ENCODE data around the gene AQP11.

Gene AQP11

DNA sequence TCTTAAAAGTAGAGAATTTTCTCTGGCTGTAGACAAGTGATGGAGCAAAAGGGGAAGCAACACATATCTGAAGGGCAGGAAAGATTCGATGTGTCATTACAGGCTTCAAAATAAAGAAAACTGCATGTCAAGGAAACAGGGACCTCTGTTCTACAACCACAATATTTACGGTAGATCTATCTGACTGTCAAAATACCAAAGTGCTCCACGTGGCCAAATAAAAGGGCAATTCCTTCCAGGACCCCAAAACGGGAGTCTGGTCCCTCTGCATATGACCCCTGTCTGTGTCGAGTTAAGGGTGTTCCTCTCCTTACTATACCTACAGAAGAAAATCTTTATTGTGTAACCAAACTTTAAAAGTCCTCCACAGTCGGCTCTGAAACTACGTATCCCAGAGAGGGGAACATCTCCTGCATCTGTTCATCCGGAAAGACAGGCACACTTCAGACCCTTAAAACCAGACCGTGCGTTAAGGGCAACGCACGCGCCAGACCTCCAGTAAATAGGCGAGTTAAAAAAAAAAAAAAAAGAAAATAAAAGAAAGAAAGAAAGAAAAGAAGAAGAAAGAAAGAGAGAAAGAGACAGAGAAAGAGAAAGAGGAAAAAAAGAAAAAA, 47.1 kb downstream of the AQP11 start:
- H3K27me3 ChIP-seq = no peaks in the 10 kb centered on the region
- H3K4me3 ChIP-seq (ENCODE audit: low read depth, low read length) = peak overlapping the region; percentile 97
- H3K9me3 ChIP-seq = no peaks in the 10 kb centered on the region
- peaks cover 4% of the 10 kb centered on the region for H3K4me1 ChIP-seq
- H3K36me3 ChIP-seq = peaks cover 31% of the 10 kb centered on the region
- TF ChIP-seq CTCF (IDR thresholded peaks at IDR 0.05; ENCODE audit: low read depth, low read length) = no peak
- DNase-seq = no peak

DNA sequence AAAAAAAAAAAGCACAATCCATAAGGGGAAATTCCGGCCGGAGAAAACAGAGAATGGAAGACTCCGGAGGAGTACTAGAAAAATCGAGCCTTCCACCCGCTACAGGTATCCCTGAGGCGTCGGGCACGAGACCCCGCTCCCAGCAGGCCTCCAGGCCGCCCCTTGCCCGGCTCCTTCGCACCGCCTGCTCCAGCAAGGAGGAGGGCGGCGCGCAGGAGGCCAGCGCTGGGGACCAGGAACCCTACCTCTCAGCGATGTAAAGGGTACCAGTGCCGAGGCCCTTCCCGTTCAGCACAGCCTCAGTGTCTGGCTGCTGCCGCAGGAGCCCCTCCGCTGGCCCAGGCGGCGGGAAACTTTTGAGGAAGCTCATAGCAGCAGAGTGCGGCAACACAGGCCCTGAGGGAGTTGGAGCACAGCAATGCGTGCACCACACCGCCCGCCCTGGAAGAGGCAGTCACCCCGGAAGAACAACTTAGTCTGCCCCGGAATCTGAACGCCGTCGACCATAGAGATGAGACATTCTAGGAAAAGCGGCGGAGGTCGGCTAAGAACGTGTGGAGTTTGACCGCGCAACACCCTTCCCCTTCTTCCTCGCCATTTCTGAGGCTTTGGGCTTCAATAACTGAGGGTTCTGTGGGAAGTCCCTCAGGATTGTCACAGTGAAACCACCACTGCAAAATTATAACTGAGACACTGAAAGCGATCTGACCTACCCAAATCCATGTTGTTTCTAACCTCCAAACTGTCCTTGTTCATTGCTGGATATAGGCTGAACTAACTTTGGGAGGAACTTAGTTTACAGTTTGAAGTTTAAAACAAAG, 47.8 kb downstream of the AQP11 start, which contains the start of gene CLNS1A:
CLNS1A (minus strand) TSS at position 450 of the 821 bp plus-strand sequence; CDS start at position 370, 80 bp downstream.
- DNase-seq = peak; percentile 91
- no peaks in the 10 kb centered on the region for H3K9me3 ChIP-seq
- peaks cover 4% of the 10 kb centered on the region for H3K4me1 ChIP-seq
- H3K4me3 ChIP-seq (ENCODE audit: low read depth, low read length) = peak within 1 kb of the TSS; percentile 97
- TF ChIP-seq CTCF (IDR thresholded peaks at IDR 0.05; ENCODE audit: low read depth, low read length) = no peak
- peaks cover 24% of the 10 kb centered on the region for H3K36me3 ChIP-seq
- no peaks in the 10 kb centered on the region for H3K27me3 ChIP-seq

DNA sequence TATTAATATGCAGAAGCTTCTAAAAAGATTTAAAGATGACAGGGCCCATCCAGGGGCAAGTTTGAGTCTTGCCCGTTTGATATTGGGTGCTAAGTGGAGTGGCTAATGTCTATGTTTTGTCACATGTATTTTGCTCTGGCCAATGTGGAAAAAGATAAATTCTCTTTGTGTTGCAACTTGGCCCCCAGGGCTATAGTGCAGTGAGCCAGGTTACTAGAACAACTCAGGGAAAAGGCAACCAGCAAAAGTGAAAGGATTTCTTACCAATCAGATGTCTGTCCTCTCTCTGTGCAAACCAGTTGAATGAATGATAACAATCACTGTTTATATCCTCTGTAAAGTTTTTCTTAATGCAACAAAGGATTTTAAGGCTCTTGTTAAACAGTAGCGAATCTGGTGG, 52.5 kb downstream of the AQP11 start:
- H3K27me3 ChIP-seq = no peaks in the 10 kb centered on the region
- no peak for DNase-seq
- H3K4me1 ChIP-seq = peaks cover 4% of the 10 kb centered on the region
- H3K4me3 ChIP-seq (ENCODE audit: low read depth, low read length) = no peak overlapping the region
- H3K36me3 ChIP-seq = no peaks in the 10 kb centered on the region
- H3K9me3 ChIP-seq = no peaks in the 10 kb centered on the region
- TF ChIP-seq CTCF (IDR thresholded peaks at IDR 0.05; ENCODE audit: low read depth, low read length) = no peak

DNA sequence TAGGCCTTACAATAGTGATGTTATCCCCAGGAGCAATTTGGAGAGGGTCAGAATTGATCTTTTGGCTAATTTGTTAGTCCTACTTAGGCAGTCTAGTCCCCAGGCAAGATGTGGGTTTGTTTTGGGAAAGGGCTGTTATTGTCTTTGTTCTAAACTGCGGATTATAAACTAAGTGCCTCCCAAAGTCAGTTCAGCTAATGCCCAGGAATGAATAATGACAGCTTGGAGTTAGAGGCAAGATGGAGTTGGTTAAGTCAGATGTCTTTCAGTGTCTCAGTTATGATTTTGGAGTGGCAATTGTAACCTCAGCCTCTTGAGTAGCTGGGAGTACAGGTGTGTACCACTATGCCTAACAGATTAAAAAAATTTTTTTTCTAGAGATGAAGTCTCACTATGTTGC, 55.1 kb downstream of the AQP11 start:
- Histone ChIP-seq H3K27me3 (no peaks in the 10 kb centered on the region), H3K4me3 (ENCODE audit: low read depth, low read length) (no peak overlapping the region), H3K4me1 (no peaks in the 10 kb centered on the region), H3K36me3 (no peaks in the 10 kb centered on the region), H3K9me3 (no peaks in the 10 kb centered on the region)
- no peak for DNase-seq
- TF ChIP-seq CTCF (IDR thresholded peaks at IDR 0.05; ENCODE audit: low read depth, low read length) = no peak

GRCh38 chr11:77647654-77648305, 58.0 kb downstream of the AQP11 start:
- TF ChIP-seq CTCF (IDR thresholded peaks at IDR 0.05; ENCODE audit: low read depth, low read length) = no peak
- H3K4me3 ChIP-seq (ENCODE audit: low read depth, low read length) = no peak overlapping the region
- no peaks in the 10 kb centered on the region for H3K4me1 ChIP-seq
- no peaks in the 10 kb centered on the region for H3K9me3 ChIP-seq
- no peak for DNase-seq
- no peaks in the 10 kb centered on the region for H3K36me3 ChIP-seq
- no peaks in the 10 kb centered on the region for H3K27me3 ChIP-seq

All from BE2C (cell line).